Measurements from ENCODE around the gene PSMD12. TPM values are rescaled to one million over a fixed set of nuclear protein-coding genes. Genes with fewer than 3 reads are reported as not detected.
A peak's percentile ranks its signal among the peaks of the same experiment; 100 is the strongest.

PSMD12 gene
- total RNA-seq, 2 experiments from 2014 or later: 80.9 to 89.1 TPM

GRCh38 chr17:67385122-67385988 lies 19.0 kb upstream of the PSMD12 start:
- peaks cover 34% of the 10 kb centered on the region for H3K36me3 Mint-ChIP-seq (ENCODE audit: low read depth)
- peak overlapping the region; percentile 80 for H3K27ac Mint-ChIP-seq
- no peaks in the 10 kb centered on the region for H3K27me3 Mint-ChIP-seq
- no peaks in the 10 kb centered on the region for H3K9me3 Mint-ChIP-seq
- ATAC-seq: no peak
- intact Hi-C loops (cut with micrococcal nuclease): loop anchor here (2.0 to 5.0 kb wide), 2 partner anchors 37 to 91 kb away; no protein-coding TSS in a partner anchor
- TF ChIP-seq CTCF (IDR thresholded peaks at IDR 0.05): no peak
- ChIA-PET POLR2A (interaction anchor here (0.6 to 5.6 kb wide), 7 partner anchors 46 to 236 kb away, joined by 3 to 26 read pairs (median 4); no protein-coding TSS in a partner anchor), CTCF (interaction anchor here (0.7 to 7.0 kb wide), 10 partner anchors 9 to 305 kb away, joined by 3 to 119 read pairs (median 4); no protein-coding TSS in a partner anchor)
- DNase-seq: no peak
- H3K4me3 Mint-ChIP-seq: no peak overlapping the region
- peaks cover 69% of the 10 kb centered on the region for H3K4me1 Mint-ChIP-seq (ENCODE audit: low read depth)

GRCh38 chr17:67381929-67382257 lies 15.5 kb upstream of the PSMD12 start:
- Mint-ChIP-seq H3K27me3 (no peaks in the 10 kb centered on the region), H3K36me3 (ENCODE audit: low read depth) (peaks cover 39% of the 10 kb centered on the region), H3K9me3 (no peaks in the 10 kb centered on the region), H3K4me3 (peak overlapping the region; percentile 49), H3K27ac (peak overlapping the region; percentile 90), H3K4me1 (ENCODE audit: low read depth) (peaks cover 47% of the 10 kb centered on the region)
- no peak for TF ChIP-seq CTCF (IDR thresholded peaks at IDR 0.05)
- ChIA-PET CTCF (interaction anchor here (1.3 to 1.5 kb wide), 3 partner anchors 88 to 95 kb away, joined by 3 to 12 read pairs (median 4); no protein-coding TSS in a partner anchor), POLR2A (interaction anchor here (0.6 to 1.6 kb wide), 4 partner anchors 15 to 95 kb away, joined by 3 to 6 read pairs (median 3); no protein-coding TSS in a partner anchor)
- no peak for DNase-seq
- intact Hi-C loops (cut with micrococcal nuclease): no loop called here
- no peak for ATAC-seq

GRCh38 chr17:67379251-67379630 lies 12.9 kb upstream of the PSMD12 start:
- Mint-ChIP-seq H3K4me1 (ENCODE audit: low read depth) (peaks cover 53% of the 10 kb centered on the region), H3K9me3 (no peaks in the 10 kb centered on the region), H3K27me3 (no peaks in the 10 kb centered on the region), H3K4me3 (peak overlapping the region; percentile 73), H3K36me3 (ENCODE audit: low read depth) (peaks cover 27% of the 10 kb centered on the region), H3K27ac (peak overlapping the region; percentile 90)
- DNase-seq: no peak
- ChIA-PET CTCF (interaction anchor here (0.7 to 10.8 kb wide), 48 partner anchors 9 to 329 kb away, joined by 3 to 201 read pairs (median 6); partner anchors contain the start of gene PSMD12), POLR2A (interaction anchor here (0.8 to 6.6 kb wide), 25 partner anchors 10 to 278 kb away, joined by 3 to 86 read pairs (median 5); partner anchors contain the start of gene PSMD12)
- ATAC-seq: no peak
- intact Hi-C loops (cut with micrococcal nuclease): loop anchor here (5.0 kb wide), 2 partner anchors 53 to 223 kb away; no protein-coding TSS in a partner anchor
- no peak for TF ChIP-seq CTCF (IDR thresholded peaks at IDR 0.05)

GRCh38 chr17:67378454-67379250 lies 12.3 kb upstream of the PSMD12 start:
- POLR2A ChIA-PET: interaction anchor here (0.5 to 6.6 kb wide), 37 partner anchors 9 to 353 kb away, joined by 3 to 86 read pairs (median 4); partner anchors contain the start of gene PSMD12
- peak overlapping the region; percentile 90 for H3K27ac Mint-ChIP-seq
- H3K27me3 Mint-ChIP-seq: no peaks in the 10 kb centered on the region
- intact Hi-C loops (cut with micrococcal nuclease): loop anchor here (5.0 kb wide), 2 partner anchors 54 to 224 kb away; no protein-coding TSS in a partner anchor
- peak; percentile 89 for DNase-seq
- H3K9me3 Mint-ChIP-seq: no peaks in the 10 kb centered on the region
- ATAC-seq: peak; percentile 59
- peak overlapping the region; percentile 73 for H3K4me3 Mint-ChIP-seq
- CTCF ChIA-PET: interaction anchor here (0.7 to 10.8 kb wide), 57 partner anchors 9 to 330 kb away, joined by 3 to 201 read pairs (median 5); partner anchors contain the start of gene PSMD12
- peak; percentile 69 for TF ChIP-seq CTCF (IDR thresholded peaks at IDR 0.05)
- peaks cover 24% of the 10 kb centered on the region for H3K36me3 Mint-ChIP-seq (ENCODE audit: low read depth)
- H3K4me1 Mint-ChIP-seq (ENCODE audit: low read depth): peaks cover 52% of the 10 kb centered on the region
